HepG2 (cell line): ENCODE data around the gene UXS1.

Source experiments
- DNMT1 ChIP-seq: sonication (generic); formaldehyde crosslinking; IDR thresholded peaks from 2 replicates; pipeline ENCODE4 v1.5.1; 2020; ENCODE audit warnings: mild to moderate bottlenecking, missing genetic modification reagents
- ELK4 ChIP-seq: sonication (generic); formaldehyde crosslinking; IDR thresholded peaks from 2 replicates; pipeline ENCODE4 v1.9.0; 2021; ENCODE audit warnings: missing genetic modification reagents, borderline replicate concordance
- PBX2 ChIP-seq: IDR thresholded peaks from 2 replicates; pipeline ENCODE4 v1.6.1; 2016; ENCODE audit warnings: control low read depth
- RXRA ChIP-seq: sonication (generic); formaldehyde crosslinking; IDR thresholded peaks from 2 replicates; pipeline ENCODE4 v1.5.1; 2020; ENCODE audit warnings: missing genetic modification reagents
- TEAD3 ChIP-seq: optimal IDR thresholded peaks from 2 replicates; pipeline ENCODE3; 2016; ENCODE audit warnings: borderline replicate concordance
- ZNF274 ChIP-seq: sonication (generic); formaldehyde crosslinking; IDR thresholded peaks from 2 replicates; pipeline ENCODE4 v1.5.1; 2020; ENCODE audit warnings: mild to moderate bottlenecking, missing genetic modification reagents
- ZNF430 ChIP-seq: sonication (generic); formaldehyde crosslinking; IDR thresholded peaks from 2 replicates; pipeline ENCODE4 v1.9.0; 2021; ENCODE audit warnings: mild to moderate bottlenecking, missing genetic modification reagents
- ZNF484 ChIP-seq: sonication (generic); formaldehyde crosslinking; IDR thresholded peaks from 2 replicates; pipeline ENCODE4 v1.5.1; 2020; ENCODE audit warnings: mild to moderate bottlenecking, low read depth, missing genetic modification reagents, borderline replicate concordance
- ZSCAN25 ChIP-seq: sonication (generic); formaldehyde crosslinking; IDR thresholded peaks from 2 replicates; pipeline ENCODE4 v1.8.0; 2022; ENCODE audit warnings: mild to moderate bottlenecking, missing genetic modification reagents
- ZZZ3 ChIP-seq: sonication (generic); formaldehyde crosslinking; IDR thresholded peaks from 2 replicates; pipeline ENCODE4 v1.4.0; 2020; ENCODE audit warnings: missing genetic modification reagents, mild to moderate bottlenecking, borderline replicate concordance
- TF ChIP-seq, protein P1 (sequence below): IDR thresholded peaks from 2 replicates; pipeline ENCODE4 v1.6.1; 2012; ENCODE audit warnings: low read length, improper control_type of control experiment
- TF ChIP-seq, protein P2 (sequence below): sonication (generic); formaldehyde crosslinking; IDR thresholded peaks from 2 replicates; pipeline ENCODE4 v1.5.0; 2020; ENCODE audit warnings: mild to moderate bottlenecking, missing genetic modification reagents, moderate library complexity
- TF ChIP-seq, protein P3 (sequence below), 2 experiments: fragments of 450-650 bp in 1 of 2; sonication (generic) in 1 of 2; formaldehyde crosslinking in 1 of 2; IDR thresholded peaks; 2 replicates each; pipeline versions ENCODE4 v1.6.1 to v1.8.0; 2016 to 2022; ENCODE audit warnings: antibody characterized with exemption in 1 of 2, mild to moderate bottlenecking in 1 of 2, missing genetic modification reagents in 1 of 2
- TF ChIP-seq, protein P4 (sequence below): sonication (generic); formaldehyde crosslinking; IDR thresholded peaks from 2 replicates; pipeline ENCODE4 v1.8.1; 2023; ENCODE audit warnings: mild to moderate bottlenecking, inconsistent platforms, moderate library complexity, missing genetic modification reagents, borderline replicate concordance

DNA sequence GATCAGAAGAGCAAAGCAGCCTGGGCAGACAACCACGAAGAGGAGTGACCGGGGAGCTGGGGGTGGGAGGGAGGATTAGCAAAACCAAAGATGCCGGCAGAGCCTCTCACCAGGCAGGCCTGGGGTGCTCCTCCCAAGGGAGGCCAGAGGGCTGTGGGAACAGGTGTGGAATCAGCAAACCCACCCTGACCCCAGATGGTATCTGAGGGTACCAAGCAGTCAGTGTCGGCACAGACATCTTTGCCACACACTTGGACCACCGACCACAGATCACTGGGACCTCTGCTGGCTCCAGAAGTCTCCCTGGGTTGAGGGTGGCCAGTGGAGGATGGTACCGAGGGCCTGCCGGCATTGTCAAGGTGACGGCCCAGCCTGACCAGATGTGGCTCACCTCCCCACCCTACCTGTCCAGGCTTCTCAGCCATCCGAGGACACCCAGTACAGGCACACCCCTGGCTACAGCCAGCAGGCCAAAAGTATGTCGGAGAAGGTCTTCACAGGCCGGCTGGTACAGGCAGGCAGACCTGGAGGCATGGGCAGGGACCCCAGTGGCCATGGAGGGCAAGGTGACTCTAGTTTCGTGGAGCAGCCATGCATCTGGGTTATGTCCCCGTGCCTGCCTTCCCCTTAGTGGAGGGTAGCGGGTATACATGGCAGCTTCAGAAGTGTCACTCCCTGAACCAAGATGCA is 82.1 kb downstream of the UXS1 start:
- TF ChIP-seq ZZZ3 (CRISPR knock-in tag) = no peak
- TF ChIP-seq ZNF274 (CRISPR knock-in tag) = no peak
- TF ChIP-seq, protein P1, sequence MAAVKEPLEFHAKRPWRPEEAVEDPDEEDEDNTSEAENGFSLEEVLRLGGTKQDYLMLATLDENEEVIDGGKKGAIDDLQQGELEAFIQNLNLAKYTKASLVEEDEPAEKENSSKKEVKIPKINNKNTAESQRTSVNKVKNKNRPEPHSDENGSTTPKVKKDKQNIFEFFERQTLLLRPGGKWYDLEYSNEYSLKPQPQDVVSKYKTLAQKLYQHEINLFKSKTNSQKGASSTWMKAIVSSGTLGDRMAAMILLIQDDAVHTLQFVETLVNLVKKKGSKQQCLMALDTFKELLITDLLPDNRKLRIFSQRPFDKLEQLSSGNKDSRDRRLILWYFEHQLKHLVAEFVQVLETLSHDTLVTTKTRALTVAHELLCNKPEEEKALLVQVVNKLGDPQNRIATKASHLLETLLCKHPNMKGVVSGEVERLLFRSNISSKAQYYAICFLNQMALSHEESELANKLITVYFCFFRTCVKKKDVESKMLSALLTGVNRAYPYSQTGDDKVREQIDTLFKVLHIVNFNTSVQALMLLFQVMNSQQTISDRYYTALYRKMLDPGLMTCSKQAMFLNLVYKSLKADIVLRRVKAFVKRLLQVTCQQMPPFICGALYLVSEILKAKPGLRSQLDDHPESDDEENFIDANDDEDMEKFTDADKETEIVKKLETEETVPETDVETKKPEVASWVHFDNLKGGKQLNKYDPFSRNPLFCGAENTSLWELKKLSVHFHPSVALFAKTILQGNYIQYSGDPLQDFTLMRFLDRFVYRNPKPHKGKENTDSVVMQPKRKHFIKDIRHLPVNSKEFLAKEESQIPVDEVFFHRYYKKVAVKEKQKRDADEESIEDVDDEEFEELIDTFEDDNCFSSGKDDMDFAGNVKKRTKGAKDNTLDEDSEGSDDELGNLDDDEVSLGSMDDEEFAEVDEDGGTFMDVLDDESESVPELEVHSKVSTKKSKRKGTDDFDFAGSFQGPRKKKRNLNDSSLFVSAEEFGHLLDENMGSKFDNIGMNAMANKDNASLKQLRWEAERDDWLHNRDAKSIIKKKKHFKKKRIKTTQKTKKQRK = no peak
- TF ChIP-seq TEAD3 (CRISPR knock-in tag) = no peak
- TF ChIP-seq RXRA (CRISPR knock-in tag) = no peak
- TF ChIP-seq DNMT1 (CRISPR knock-in tag) = no peak
- no peak for TF ChIP-seq ELK4 (CRISPR knock-in tag)
- TF ChIP-seq ZNF484 (CRISPR knock-in tag) = no peak
- TF ChIP-seq, protein P2, sequence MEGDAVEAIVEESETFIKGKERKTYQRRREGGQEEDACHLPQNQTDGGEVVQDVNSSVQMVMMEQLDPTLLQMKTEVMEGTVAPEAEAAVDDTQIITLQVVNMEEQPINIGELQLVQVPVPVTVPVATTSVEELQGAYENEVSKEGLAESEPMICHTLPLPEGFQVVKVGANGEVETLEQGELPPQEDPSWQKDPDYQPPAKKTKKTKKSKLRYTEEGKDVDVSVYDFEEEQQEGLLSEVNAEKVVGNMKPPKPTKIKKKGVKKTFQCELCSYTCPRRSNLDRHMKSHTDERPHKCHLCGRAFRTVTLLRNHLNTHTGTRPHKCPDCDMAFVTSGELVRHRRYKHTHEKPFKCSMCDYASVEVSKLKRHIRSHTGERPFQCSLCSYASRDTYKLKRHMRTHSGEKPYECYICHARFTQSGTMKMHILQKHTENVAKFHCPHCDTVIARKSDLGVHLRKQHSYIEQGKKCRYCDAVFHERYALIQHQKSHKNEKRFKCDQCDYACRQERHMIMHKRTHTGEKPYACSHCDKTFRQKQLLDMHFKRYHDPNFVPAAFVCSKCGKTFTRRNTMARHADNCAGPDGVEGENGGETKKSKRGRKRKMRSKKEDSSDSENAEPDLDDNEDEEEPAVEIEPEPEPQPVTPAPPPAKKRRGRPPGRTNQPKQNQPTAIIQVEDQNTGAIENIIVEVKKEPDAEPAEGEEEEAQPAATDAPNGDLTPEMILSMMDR (CRISPR knock-in tag) = no peak
- TF ChIP-seq ZNF430 (CRISPR knock-in tag) = no peak
- TF ChIP-seq, protein P3, sequence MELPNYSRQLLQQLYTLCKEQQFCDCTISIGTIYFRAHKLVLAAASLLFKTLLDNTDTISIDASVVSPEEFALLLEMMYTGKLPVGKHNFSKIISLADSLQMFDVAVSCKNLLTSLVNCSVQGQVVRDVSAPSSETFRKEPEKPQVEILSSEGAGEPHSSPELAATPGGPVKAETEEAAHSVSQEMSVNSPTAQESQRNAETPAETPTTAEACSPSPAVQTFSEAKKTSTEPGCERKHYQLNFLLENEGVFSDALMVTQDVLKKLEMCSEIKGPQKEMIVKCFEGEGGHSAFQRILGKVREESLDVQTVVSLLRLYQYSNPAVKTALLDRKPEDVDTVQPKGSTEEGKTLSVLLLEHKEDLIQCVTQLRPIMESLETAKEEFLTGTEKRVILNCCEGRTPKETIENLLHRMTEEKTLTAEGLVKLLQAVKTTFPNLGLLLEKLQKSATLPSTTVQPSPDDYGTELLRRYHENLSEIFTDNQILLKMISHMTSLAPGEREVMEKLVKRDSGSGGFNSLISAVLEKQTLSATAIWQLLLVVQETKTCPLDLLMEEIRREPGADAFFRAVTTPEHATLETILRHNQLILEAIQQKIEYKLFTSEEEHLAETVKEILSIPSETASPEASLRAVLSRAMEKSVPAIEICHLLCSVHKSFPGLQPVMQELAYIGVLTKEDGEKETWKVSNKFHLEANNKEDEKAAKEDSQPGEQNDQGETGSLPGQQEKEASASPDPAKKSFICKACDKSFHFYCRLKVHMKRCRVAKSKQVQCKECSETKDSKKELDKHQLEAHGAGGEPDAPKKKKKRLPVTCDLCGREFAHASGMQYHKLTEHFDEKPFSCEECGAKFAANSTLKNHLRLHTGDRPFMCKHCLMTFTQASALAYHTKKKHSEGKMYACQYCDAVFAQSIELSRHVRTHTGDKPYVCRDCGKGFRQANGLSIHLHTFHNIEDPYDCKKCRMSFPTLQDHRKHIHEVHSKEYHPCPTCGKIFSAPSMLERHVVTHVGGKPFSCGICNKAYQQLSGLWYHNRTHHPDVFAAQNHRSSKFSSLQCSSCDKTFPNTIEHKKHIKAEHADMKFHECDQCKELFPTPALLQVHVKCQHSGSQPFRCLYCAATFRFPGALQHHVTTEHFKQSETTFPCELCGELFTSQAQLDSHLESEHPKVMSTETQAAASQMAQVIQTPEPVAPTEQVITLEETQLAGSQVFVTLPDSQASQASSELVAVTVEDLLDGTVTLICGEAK (IDR thresholded peaks at IDR 0.05) = no peak
- TF ChIP-seq, protein P3 (CRISPR knock-in tag; IDR thresholded peaks at IDR 0.05) = no peak
- no peak for TF ChIP-seq PBX2 (CRISPR knock-in tag)
- TF ChIP-seq, protein P4, sequence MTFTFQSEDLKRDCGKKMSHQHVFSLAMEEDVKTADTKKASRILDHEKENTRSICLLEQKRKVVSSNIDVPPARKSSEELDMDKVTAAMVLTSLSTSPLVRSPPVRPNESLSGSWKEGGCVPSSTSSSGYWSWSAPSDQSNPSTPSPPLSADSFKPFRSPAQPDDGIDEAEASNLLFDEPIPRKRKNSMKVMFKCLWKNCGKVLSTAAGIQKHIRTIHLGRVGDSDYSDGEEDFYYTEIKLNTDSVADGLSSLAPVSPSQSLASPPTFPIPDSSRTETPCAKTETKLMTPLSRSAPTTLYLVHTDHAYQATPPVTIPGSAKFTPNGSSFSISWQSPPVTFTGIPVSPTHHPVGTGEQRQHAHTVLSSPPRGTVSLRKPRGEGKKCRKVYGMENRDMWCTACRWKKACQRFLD (CRISPR knock-in tag) = no peak
- no peak for TF ChIP-seq ZSCAN25 (CRISPR knock-in tag)
